Measurements from ENCODE around the gene ARHGAP29. TPM values are rescaled to one million over a fixed set of nuclear protein-coding genes. Genes with fewer than 3 reads are reported as not detected.

ARHGAP29 gene
- total RNA-seq, 2 experiments from 2014 or later: not detected

DNA sequence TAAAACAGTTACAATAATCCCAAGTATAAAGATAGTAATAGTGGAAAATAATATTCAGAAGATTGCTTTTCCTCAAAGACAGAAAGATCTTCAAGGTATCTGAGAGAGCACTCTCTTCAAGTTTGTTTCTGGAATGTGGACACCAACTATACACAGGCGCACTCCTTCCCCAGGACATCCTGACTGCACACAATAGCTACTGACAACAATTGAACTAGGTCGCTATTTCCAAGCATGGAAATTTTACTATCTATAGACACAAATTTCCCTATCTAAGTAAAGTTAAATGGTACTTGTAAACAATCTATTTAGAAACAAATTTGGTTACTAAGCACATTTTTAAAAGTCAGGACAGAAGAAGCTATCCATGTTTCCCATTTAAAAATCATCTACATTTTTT lies 19.1 kb downstream of the ARHGAP29 start:
- CTCF ChIA-PET: no interaction called here
- no peak for DNase-seq
- peaks cover 20% of the 10 kb centered on the region for H3K27me3 Mint-ChIP-seq
- no peak for ATAC-seq
- no peaks in the 10 kb centered on the region for H3K4me1 Mint-ChIP-seq (ENCODE audit: low read depth)
- H3K27ac Mint-ChIP-seq: no peak overlapping the region
- TF ChIP-seq, protein P1, sequence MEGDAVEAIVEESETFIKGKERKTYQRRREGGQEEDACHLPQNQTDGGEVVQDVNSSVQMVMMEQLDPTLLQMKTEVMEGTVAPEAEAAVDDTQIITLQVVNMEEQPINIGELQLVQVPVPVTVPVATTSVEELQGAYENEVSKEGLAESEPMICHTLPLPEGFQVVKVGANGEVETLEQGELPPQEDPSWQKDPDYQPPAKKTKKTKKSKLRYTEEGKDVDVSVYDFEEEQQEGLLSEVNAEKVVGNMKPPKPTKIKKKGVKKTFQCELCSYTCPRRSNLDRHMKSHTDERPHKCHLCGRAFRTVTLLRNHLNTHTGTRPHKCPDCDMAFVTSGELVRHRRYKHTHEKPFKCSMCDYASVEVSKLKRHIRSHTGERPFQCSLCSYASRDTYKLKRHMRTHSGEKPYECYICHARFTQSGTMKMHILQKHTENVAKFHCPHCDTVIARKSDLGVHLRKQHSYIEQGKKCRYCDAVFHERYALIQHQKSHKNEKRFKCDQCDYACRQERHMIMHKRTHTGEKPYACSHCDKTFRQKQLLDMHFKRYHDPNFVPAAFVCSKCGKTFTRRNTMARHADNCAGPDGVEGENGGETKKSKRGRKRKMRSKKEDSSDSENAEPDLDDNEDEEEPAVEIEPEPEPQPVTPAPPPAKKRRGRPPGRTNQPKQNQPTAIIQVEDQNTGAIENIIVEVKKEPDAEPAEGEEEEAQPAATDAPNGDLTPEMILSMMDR (IDR thresholded peaks at IDR 0.05): no peak
- intact Hi-C loops (cut with micrococcal nuclease): no loop called here
- no peaks in the 10 kb centered on the region for H3K36me3 Mint-ChIP-seq (ENCODE audit: low read depth)
- H3K9me3 Mint-ChIP-seq: no peaks in the 10 kb centered on the region
- POLR2A ChIA-PET: no interaction called here
- H3K4me3 Mint-ChIP-seq: no peak overlapping the region

DNA sequence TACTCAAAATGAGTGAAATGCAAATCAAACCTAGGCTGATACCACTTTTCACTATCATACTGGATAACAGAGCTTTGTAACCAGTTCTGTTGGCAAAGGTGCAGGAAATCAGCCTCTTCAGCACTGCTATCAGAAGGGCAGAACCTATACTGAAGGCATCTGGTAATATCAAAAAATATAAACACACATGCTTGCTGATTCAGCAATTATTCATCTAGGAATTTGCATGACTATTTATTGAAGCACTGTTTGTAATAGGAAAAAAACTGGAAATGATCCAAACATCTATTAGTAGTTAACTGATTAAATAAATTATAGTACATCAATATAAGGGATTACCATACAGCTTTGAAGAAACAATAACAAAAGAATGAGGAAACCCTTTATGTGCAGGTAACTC lies 21.4 kb downstream of the ARHGAP29 start:
- ChIA-PET CTCF (no interaction called here), POLR2A (no interaction called here)
- TF ChIP-seq, protein P1 (IDR thresholded peaks at IDR 0.05): no peak
- Mint-ChIP-seq H3K9me3 (no peaks in the 10 kb centered on the region), H3K27me3 (peaks cover 21% of the 10 kb centered on the region), H3K27ac (no peak overlapping the region), H3K4me1 (ENCODE audit: low read depth) (no peaks in the 10 kb centered on the region), H3K36me3 (ENCODE audit: low read depth) (no peaks in the 10 kb centered on the region), H3K4me3 (no peak overlapping the region)
- DNase-seq (no peak), ATAC-seq (no peak)
- intact Hi-C loops (cut with micrococcal nuclease): no loop called here

DNA sequence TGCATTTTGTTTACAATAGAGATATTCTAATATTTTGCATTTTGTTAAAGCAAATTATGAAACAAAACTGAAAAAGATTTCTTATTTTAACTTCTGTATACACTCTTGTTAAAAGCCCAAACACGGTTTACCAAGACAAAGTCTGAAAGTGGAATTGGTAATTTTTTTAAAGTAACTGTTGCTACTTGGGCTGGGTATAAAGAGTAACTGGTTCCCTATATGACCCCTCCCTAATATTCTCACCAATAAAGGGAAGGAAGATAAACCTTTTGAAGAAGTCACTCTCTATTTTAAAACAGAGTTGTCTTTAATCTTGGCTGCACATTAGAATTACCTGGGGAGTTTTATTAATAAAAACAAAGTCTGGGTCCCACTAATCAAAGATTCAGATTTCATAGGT lies 27.4 kb downstream of the ARHGAP29 start:
- DNase-seq (no peak), ATAC-seq (no peak)
- H3K4me1 Mint-ChIP-seq (ENCODE audit: low read depth): no peaks in the 10 kb centered on the region
- TF ChIP-seq, protein P1 (IDR thresholded peaks at IDR 0.05): no peak
- H3K27me3 Mint-ChIP-seq: peaks cover 10% of the 10 kb centered on the region
- CTCF ChIA-PET: no interaction called here
- H3K9me3 Mint-ChIP-seq: no peaks in the 10 kb centered on the region
- intact Hi-C loops (cut with micrococcal nuclease): no loop called here
- H3K27ac Mint-ChIP-seq: no peak overlapping the region
- H3K36me3 Mint-ChIP-seq (ENCODE audit: low read depth): no peaks in the 10 kb centered on the region
- POLR2A ChIA-PET: no interaction called here
- no peak overlapping the region for H3K4me3 Mint-ChIP-seq

DNA sequence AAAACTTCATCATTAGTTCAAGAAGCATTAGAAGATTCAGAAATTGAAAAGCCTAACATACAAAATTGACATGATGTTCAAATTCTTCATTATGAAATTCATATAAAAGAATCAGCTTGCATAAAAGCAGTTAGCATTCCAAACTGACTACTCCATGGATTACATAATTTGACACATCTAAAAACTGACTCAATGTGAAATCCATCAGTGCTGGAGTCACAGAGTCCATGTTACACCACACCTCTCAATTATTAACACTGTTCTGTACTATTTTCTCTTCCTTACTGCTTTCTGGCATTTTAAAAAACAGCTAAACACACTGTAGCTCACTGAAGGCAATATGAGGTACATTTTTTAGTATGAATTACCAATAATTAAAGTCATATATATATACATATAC lies 28.0 kb downstream of the ARHGAP29 start:
- ChIA-PET POLR2A (no interaction called here), CTCF (no interaction called here)
- no peaks in the 10 kb centered on the region for H3K36me3 Mint-ChIP-seq (ENCODE audit: low read depth)
- H3K9me3 Mint-ChIP-seq: no peaks in the 10 kb centered on the region
- no peak overlapping the region for H3K4me3 Mint-ChIP-seq
- no peak overlapping the region for H3K27ac Mint-ChIP-seq
- DNase-seq (no peak), ATAC-seq (no peak)
- H3K27me3 Mint-ChIP-seq: peaks cover 9% of the 10 kb centered on the region
- TF ChIP-seq, protein P1 (IDR thresholded peaks at IDR 0.05): no peak
- intact Hi-C loops (cut with micrococcal nuclease): no loop called here
- no peaks in the 10 kb centered on the region for H3K4me1 Mint-ChIP-seq (ENCODE audit: low read depth)

DNA sequence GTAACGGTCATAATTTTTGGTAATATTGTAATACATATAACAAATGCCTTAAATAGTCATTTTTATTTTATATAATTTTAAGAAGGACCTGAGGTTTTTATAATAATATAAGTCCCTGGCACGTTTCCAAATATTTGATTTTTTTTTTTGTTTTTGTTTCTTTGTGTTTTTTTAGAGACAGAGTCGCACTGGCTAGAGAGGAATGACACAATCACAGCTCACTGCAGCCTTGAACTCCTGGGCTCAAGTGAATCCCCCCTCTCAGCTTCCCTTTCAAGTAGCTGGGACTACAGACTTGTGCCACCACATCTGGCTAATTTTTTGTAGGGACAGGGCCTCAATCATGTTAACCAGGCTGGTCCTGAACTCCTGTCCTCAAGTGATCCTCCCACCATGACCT lies 29.7 kb downstream of the ARHGAP29 start:
- POLR2A ChIA-PET: no interaction called here
- intact Hi-C loops (cut with micrococcal nuclease): no loop called here
- no peak overlapping the region for H3K27ac Mint-ChIP-seq

More for the DNA sequence above, 29.7 kb downstream of the ARHGAP29 start:
- no peak for DNase-seq
- TF ChIP-seq, protein P1 (IDR thresholded peaks at IDR 0.05): no peak
- H3K27me3 Mint-ChIP-seq: peaks cover 6% of the 10 kb centered on the region
- no peak for ATAC-seq
- no peaks in the 10 kb centered on the region for H3K4me1 Mint-ChIP-seq (ENCODE audit: low read depth)
- no peaks in the 10 kb centered on the region for H3K9me3 Mint-ChIP-seq
- no peaks in the 10 kb centered on the region for H3K36me3 Mint-ChIP-seq (ENCODE audit: low read depth)
- H3K4me3 Mint-ChIP-seq: no peak overlapping the region
- CTCF ChIA-PET: no interaction called here
